ENCODE measurements around the gene RNF208. TPM values are rescaled to one million over a fixed set of nuclear protein-coding genes. Genes with fewer than 3 reads are reported as not detected.

The RNF208 gene
- total RNA-seq, 2 donors from 2014 or later = 10.5 to 15.6 TPM

GRCh38 chr9:137195525-137196220 is 26.4 kb downstream of the RNF208 start:
- Mint-ChIP-seq H3K27ac (peak overlapping the region; percentile 79), H3K9me3 (no peaks in the 10 kb centered on the region), H3K27me3 (ENCODE audit: insufficient read depth) (no peaks in the 10 kb centered on the region), H3K36me3 (ENCODE audit: low read depth) (peaks cover 6% of the 10 kb centered on the region), H3K4me3 (no peak overlapping the region), H3K4me1 (peaks cover 12% of the 10 kb centered on the region)
- peaks cover 5% of the 10 kb centered on the region for H3K36me3 ChIP-seq (ENCODE audit: control insufficient read depth, insufficient read depth, low read length)
- no peaks in the 10 kb centered on the region for H3K27me3 ChIP-seq (ENCODE audit: control insufficient read depth, insufficient read depth, low read length, poor library complexity, severe bottlenecking)
- no peak overlapping the region for H3K9ac ChIP-seq (ENCODE audit: extremely low read depth, low read length, poor library complexity, severe bottlenecking)
- H3K9me3 ChIP-seq (ENCODE audit: control insufficient read depth, low read length) = no peaks in the 10 kb centered on the region
- H3K27ac ChIP-seq (ENCODE audit: low read depth, low read length) = no peak overlapping the region
- no peak overlapping the region for H3K4me3 ChIP-seq (ENCODE audit: low read length)
- peaks cover 21% of the 10 kb centered on the region for H3K4me1 ChIP-seq (ENCODE audit: control insufficient read depth, insufficient read depth, low read length)
- no peak for DNase-seq
- TF ChIP-seq, protein P1, sequence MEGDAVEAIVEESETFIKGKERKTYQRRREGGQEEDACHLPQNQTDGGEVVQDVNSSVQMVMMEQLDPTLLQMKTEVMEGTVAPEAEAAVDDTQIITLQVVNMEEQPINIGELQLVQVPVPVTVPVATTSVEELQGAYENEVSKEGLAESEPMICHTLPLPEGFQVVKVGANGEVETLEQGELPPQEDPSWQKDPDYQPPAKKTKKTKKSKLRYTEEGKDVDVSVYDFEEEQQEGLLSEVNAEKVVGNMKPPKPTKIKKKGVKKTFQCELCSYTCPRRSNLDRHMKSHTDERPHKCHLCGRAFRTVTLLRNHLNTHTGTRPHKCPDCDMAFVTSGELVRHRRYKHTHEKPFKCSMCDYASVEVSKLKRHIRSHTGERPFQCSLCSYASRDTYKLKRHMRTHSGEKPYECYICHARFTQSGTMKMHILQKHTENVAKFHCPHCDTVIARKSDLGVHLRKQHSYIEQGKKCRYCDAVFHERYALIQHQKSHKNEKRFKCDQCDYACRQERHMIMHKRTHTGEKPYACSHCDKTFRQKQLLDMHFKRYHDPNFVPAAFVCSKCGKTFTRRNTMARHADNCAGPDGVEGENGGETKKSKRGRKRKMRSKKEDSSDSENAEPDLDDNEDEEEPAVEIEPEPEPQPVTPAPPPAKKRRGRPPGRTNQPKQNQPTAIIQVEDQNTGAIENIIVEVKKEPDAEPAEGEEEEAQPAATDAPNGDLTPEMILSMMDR (conservative IDR thresholded peaks at IDR 0.05) = no peak
- WGBS, 2 experiments (ENCODE audit: insufficient coverage in 1 of 2, insufficient read length in 1 of 2) = 95 to 96% methylated on average over 13 to 21 of the region's 21 CpGs

DNA sequence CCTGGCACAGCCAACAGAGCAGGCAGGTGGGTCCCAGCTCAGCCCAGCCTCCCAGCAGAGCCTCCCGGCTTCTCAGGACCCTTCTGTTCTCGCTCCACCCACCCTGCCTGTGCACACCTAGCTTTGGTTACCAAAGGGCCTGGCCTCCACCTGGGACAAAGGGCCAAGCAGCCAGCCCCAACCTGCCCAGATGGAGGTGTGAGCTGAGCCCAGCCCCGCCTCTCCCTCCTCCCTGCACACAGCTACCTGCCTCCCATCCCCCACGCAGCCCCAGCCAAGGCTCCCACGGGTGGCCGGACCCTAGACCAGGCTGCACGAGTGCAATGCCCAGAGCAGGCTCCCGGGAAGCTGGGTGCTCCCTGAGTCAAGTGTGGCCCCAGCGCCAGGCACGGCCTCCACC is 27.1 kb downstream of the RNF208 start:
- WGBS, 2 experiments (ENCODE audit: insufficient coverage in 1 of 2, insufficient read length in 1 of 2) = 87 to 90% methylated on average over 4 to 10 of the region's 10 CpGs
- no peaks in the 10 kb centered on the region for H3K27me3 ChIP-seq (ENCODE audit: control insufficient read depth, insufficient read depth, low read length, poor library complexity, severe bottlenecking)
- H3K36me3 Mint-ChIP-seq (ENCODE audit: low read depth) = peaks cover 9% of the 10 kb centered on the region
- peaks cover 25% of the 10 kb centered on the region for H3K4me1 ChIP-seq (ENCODE audit: control insufficient read depth, insufficient read depth, low read length)
- H3K4me3 ChIP-seq (ENCODE audit: low read length) = no peak overlapping the region
- H3K27ac Mint-ChIP-seq = peak overlapping the region; percentile 79
- TF ChIP-seq, protein P1 (conservative IDR thresholded peaks at IDR 0.05) = no peak
- H3K9me3 Mint-ChIP-seq = no peaks in the 10 kb centered on the region
- H3K9me3 ChIP-seq (ENCODE audit: control insufficient read depth, low read length) = no peaks in the 10 kb centered on the region
- no peaks in the 10 kb centered on the region for H3K27me3 Mint-ChIP-seq (ENCODE audit: insufficient read depth)
- DNase-seq = no peak
- H3K27ac ChIP-seq (ENCODE audit: low read depth, low read length) = no peak overlapping the region
- no peak overlapping the region for H3K4me3 Mint-ChIP-seq
- no peak overlapping the region for H3K9ac ChIP-seq (ENCODE audit: extremely low read depth, low read length, poor library complexity, severe bottlenecking)
- peaks cover 12% of the 10 kb centered on the region for H3K36me3 ChIP-seq (ENCODE audit: control insufficient read depth, insufficient read depth, low read length)
- H3K4me1 Mint-ChIP-seq = peaks cover 12% of the 10 kb centered on the region

- Histone ChIP-seq H3K27me3 (ENCODE audit: control insufficient read depth, insufficient read depth, low read length, poor library complexity, severe bottlenecking) (no peaks in the 10 kb centered on the region), H3K9ac (ENCODE audit: extremely low read depth, low read length, poor library complexity, severe bottlenecking) (no peak overlapping the region), H3K9me3 (ENCODE audit: control insufficient read depth, low read length) (no peaks in the 10 kb centered on the region), H3K36me3 (ENCODE audit: control insufficient read depth, insufficient read depth, low read length) (peaks cover 14% of the 10 kb centered on the region), H3K27ac (ENCODE audit: low read depth, low read length) (no peak overlapping the region), H3K4me1 (ENCODE audit: control insufficient read depth, insufficient read depth, low read length) (peaks cover 29% of the 10 kb centered on the region), H3K4me3 (ENCODE audit: low read length) (no peak overlapping the region)
- Mint-ChIP-seq H3K9me3 (no peaks in the 10 kb centered on the region), H3K27me3 (ENCODE audit: insufficient read depth) (no peaks in the 10 kb centered on the region), H3K4me1 (peaks cover 15% of the 10 kb centered on the region), H3K4me3 (no peak overlapping the region), H3K36me3 (ENCODE audit: low read depth) (peaks cover 9% of the 10 kb centered on the region), H3K27ac (no peak overlapping the region)
- no peak for DNase-seq
- TF ChIP-seq, protein P1 (conservative IDR thresholded peaks at IDR 0.05) = no peak
- WGBS, 2 experiments (ENCODE audit: insufficient coverage in 1 of 2, insufficient read length in 1 of 2) = 85 to 95% methylated on average over 3 to 16 of the region's 16 CpGs
These were observed 27.7 kb downstream of the RNF208 start for GRCh38 chr9:137194388-137194787.

Data from endodermal cell (in vitro differentiated cells).